ENCODE measurements around the gene KATNAL1.

KATNAL1 gene

DNA sequence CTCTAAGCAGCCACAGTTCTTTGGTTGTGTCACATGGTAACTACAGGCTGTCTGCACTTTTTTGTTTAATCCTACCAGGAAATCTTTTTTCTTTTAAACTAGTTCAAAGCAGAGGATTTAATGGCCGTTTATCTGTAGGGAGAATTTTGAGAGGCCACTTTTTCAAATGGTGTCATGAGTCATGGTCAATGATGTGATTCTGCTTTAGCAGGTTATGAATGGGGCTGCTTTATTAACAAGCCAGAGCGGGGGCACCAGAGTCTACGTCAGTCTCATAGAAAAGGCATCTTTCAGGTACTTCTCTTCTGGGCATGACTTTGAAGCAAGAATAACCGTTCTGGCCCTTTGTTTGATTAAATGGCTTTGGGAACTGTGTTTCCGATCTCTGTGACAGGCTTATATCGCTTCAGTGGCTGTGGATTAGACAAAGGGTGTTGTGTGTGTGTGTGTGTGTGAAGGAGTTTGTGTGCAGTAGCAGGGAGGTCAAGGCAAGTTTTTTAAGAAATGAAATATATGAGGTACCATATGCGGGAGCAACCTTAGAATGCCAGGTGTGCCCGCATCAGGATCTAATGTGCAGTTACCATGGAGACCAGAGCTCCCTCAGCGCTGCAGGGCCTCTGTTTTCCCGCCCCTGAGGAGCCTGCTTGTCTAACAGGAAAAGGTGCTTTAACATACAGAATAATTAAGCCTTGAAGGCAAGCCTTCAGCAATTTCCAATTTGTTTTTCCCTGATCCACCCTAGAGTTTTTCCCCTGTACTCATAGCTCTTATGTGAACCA lies 120.5 kb downstream of the KATNAL1 start:
- Histone ChIP-seq H3K27ac (ENCODE audit: low read length) (no peak overlapping the region), H3K4me1 (ENCODE audit: low read length) (no peaks in the 10 kb centered on the region), H3K4me2 (ENCODE audit: low read depth, low read length) (no peak overlapping the region), H4K20me1 (ENCODE audit: insufficient read depth, low read length) (no peaks in the 10 kb centered on the region), H3K27me3 (replicated peaks; ENCODE audit: insufficient read depth, low read length) (no peaks in the 10 kb centered on the region), H3K9me3 (replicated peaks; ENCODE audit: insufficient read depth, low read length) (no peaks in the 10 kb centered on the region), H3K4me3 (ENCODE audit: low read length) (no peak overlapping the region), H3K9me2 (replicated peaks; ENCODE audit: insufficient read depth, low read length) (no peaks in the 10 kb centered on the region), H3K36me3 (replicated peaks; ENCODE audit: insufficient read depth, low read length) (no peaks in the 10 kb centered on the region), H3F3A (ENCODE audit: insufficient read depth, low read length) (no peaks in the 10 kb centered on the region), H2AFZ (ENCODE audit: low read length) (no peak overlapping the region), H3K79me2 (ENCODE audit: low read length) (no peaks in the 10 kb centered on the region), H3K9ac (ENCODE audit: low read length) (no peak overlapping the region)
- no peak for TF ChIP-seq EZH2 (optimal IDR thresholded peaks at IDR 0.05; ENCODE audit: low read depth, low read length)
- no peak for DNase-seq

DNA sequence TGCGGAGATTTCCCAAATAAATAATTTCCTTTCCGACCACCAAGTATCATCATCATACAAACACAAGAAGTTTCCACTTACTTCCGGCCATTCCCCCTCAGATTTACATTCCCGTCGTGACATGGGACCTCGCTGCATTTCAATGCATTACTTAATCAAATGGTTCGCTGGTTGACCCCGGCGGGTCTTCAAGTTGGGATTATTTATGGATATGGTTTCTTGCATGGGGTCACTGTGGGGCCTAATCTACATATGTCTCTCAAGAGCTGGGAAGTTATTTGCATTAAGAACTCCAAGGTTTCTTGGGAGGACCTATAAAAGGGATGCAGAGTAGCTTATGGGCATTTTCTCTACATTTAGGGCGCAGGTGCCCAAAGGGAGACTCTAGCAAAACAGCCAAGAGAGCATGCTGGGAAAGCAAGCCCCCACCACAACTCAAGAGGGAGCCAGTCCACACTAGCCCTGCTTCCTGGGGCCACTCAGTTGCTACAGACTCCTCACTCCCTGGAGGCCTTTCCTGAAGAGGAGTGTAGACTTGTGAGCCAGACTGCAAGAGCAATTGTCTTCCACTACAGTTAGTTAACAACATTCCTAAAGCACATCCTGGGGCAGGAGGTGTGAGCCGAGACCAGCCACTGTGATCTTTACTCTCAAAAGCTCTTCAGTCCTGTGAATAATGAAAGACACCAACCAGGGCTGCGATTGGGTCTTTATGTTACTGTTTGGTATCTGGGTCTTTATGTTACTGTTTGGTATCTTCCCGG lies 125.3 kb downstream of the KATNAL1 start:
- Histone ChIP-seq H3K27ac (ENCODE audit: low read length) (no peak overlapping the region), H4K20me1 (ENCODE audit: insufficient read depth, low read length) (no peaks in the 10 kb centered on the region), H3K4me2 (ENCODE audit: low read depth, low read length) (no peak overlapping the region), H2AFZ (ENCODE audit: low read length) (no peak overlapping the region), H3K9ac (ENCODE audit: low read length) (no peak overlapping the region), H3K9me3 (replicated peaks; ENCODE audit: insufficient read depth, low read length) (no peaks in the 10 kb centered on the region), H3K9me2 (replicated peaks; ENCODE audit: insufficient read depth, low read length) (no peaks in the 10 kb centered on the region), H3K79me2 (ENCODE audit: low read length) (no peaks in the 10 kb centered on the region), H3K4me1 (ENCODE audit: low read length) (no peaks in the 10 kb centered on the region), H3K36me3 (replicated peaks; ENCODE audit: insufficient read depth, low read length) (no peaks in the 10 kb centered on the region), H3K27me3 (replicated peaks; ENCODE audit: insufficient read depth, low read length) (no peaks in the 10 kb centered on the region), H3F3A (ENCODE audit: insufficient read depth, low read length) (no peaks in the 10 kb centered on the region), H3K4me3 (ENCODE audit: low read length) (no peak overlapping the region)
- TF ChIP-seq, protein P1, sequence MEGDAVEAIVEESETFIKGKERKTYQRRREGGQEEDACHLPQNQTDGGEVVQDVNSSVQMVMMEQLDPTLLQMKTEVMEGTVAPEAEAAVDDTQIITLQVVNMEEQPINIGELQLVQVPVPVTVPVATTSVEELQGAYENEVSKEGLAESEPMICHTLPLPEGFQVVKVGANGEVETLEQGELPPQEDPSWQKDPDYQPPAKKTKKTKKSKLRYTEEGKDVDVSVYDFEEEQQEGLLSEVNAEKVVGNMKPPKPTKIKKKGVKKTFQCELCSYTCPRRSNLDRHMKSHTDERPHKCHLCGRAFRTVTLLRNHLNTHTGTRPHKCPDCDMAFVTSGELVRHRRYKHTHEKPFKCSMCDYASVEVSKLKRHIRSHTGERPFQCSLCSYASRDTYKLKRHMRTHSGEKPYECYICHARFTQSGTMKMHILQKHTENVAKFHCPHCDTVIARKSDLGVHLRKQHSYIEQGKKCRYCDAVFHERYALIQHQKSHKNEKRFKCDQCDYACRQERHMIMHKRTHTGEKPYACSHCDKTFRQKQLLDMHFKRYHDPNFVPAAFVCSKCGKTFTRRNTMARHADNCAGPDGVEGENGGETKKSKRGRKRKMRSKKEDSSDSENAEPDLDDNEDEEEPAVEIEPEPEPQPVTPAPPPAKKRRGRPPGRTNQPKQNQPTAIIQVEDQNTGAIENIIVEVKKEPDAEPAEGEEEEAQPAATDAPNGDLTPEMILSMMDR (IDR thresholded peaks at IDR 0.05; ENCODE audit: low read length), result no peak
- TF ChIP-seq EZH2 (optimal IDR thresholded peaks at IDR 0.05; ENCODE audit: low read depth, low read length) (no peak), EZH2phosphoT487 (IDR thresholded peaks at IDR 0.05; ENCODE audit: low read length) (no peak)
- no peak for DNase-seq

DNA sequence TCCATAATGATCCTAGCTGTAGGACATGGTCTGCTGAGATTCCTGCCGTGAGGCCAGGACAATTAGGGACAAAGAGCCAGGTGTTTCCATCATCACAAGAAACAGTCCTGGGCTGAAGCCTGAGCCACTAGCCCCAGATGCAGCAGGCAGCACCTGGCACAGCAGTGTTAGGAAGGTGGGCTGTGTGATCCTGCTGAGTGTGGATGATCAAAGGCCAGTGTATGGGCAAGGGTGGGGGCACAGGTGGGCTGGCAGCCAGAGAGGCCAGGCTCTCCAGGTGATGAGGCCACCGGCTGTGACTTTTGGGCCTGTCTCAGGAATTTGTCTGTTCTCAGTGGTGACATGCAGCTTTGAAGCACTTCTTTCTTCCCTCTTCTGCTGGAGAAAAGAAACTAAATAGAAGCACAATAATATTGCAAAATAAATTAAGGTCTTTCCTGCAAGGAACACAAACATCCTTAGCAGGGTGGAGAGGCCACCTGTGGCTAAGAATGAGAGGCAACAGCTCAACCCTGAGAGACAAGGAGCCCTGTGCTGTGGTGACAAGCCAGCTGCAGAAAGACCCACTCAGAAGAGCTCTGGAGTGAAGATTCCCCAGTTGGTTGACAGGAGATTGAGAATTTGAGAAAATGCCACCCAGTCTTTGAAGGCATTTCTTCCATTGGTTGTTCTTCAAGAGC lies 127.6 kb downstream of the KATNAL1 start:
- H3K27me3 ChIP-seq (replicated peaks; ENCODE audit: insufficient read depth, low read length), result no peaks in the 10 kb centered on the region
- H3K27ac ChIP-seq (ENCODE audit: low read length), result no peak overlapping the region
- H3K79me2 ChIP-seq (ENCODE audit: low read length), result no peaks in the 10 kb centered on the region
- H3K36me3 ChIP-seq (replicated peaks; ENCODE audit: insufficient read depth, low read length), result no peaks in the 10 kb centered on the region
- no peaks in the 10 kb centered on the region for H3K9me3 ChIP-seq (replicated peaks; ENCODE audit: insufficient read depth, low read length)
- no peak overlapping the region for H3K4me3 ChIP-seq (ENCODE audit: low read length)
- no peak overlapping the region for H3K9ac ChIP-seq (ENCODE audit: low read length)
- TF ChIP-seq, protein P1 (IDR thresholded peaks at IDR 0.05; ENCODE audit: low read length), result no peak
- TF ChIP-seq EZH2 (optimal IDR thresholded peaks at IDR 0.05; ENCODE audit: low read depth, low read length), result no peak
- no peak for TF ChIP-seq EZH2phosphoT487 (IDR thresholded peaks at IDR 0.05; ENCODE audit: low read length)
- H3K4me1 ChIP-seq (ENCODE audit: low read length), result no peaks in the 10 kb centered on the region
- no peaks in the 10 kb centered on the region for H3K9me2 ChIP-seq (replicated peaks; ENCODE audit: insufficient read depth, low read length)
- H3K4me2 ChIP-seq (ENCODE audit: low read depth, low read length), result no peak overlapping the region
- H3F3A ChIP-seq (ENCODE audit: insufficient read depth, low read length), result no peaks in the 10 kb centered on the region
- no peak for DNase-seq
- no peak overlapping the region for H2AFZ ChIP-seq (ENCODE audit: low read length)
- H4K20me1 ChIP-seq (ENCODE audit: insufficient read depth, low read length), result no peaks in the 10 kb centered on the region
